ACC112 (cell line): ENCODE data around the gene PGP.
"Not testable (repeated sequence)": the region's sequence is repeated elsewhere in the genome, so short reads cannot be mapped to it uniquely, and the experiment has no call there.

Source experiments
- H2AFZ ChIP-seq: fragments of 200-600 bp; sonication (generic); one replicate; pipeline ENCODE4 v1.6.0; 2017; ENCODE audit warnings: antibody characterized with exemption, low read length; ENCODE audit not compliant: unreplicated experiment
- H3K27ac ChIP-seq: fragments of 200-600 bp; sonication (generic); 2 replicates; pipeline ENCODE4 v1.5.1; 2014; ENCODE audit warnings: low read depth, mild to moderate bottlenecking, antibody characterized with exemption, low read length, moderate library complexity
- H3K27me3 ChIP-seq: fragments of 200-600 bp; sonication (generic); 2 replicates; pipeline ENCODE4 v1.6.1; 2014; ENCODE audit warnings: mild to moderate bottlenecking, antibody characterized with exemption, low read length, moderate library complexity, mixed read lengths; ENCODE audit not compliant: insufficient read depth
- H3K36me3 ChIP-seq: fragments of 200-600 bp; sonication (generic); 2 replicates; pipeline ENCODE4 v1.6.1; 2016; ENCODE audit warnings: mild to moderate bottlenecking, antibody characterized with exemption, low read length, moderate library complexity, mixed read lengths; ENCODE audit not compliant: insufficient read depth
- H3K4me1 ChIP-seq: fragments of 200-600 bp; sonication (generic); one replicate; pipeline ENCODE4 v1.6.1; 2016; ENCODE audit warnings: low read length, mixed read lengths; ENCODE audit not compliant: insufficient read depth, unreplicated experiment, control insufficient read depth
- H3K4me3 ChIP-seq: fragments of 200-600 bp; sonication (generic); 2 replicates; pipeline ENCODE4 v1.5.1; 2014; ENCODE audit warnings: mild to moderate bottlenecking, low read depth, low read length
- H3K79me2 ChIP-seq: fragments of 200-600 bp; sonication (generic); one replicate; pipeline ENCODE4 v1.6.0; 2016; ENCODE audit warnings: low read length; ENCODE audit not compliant: control insufficient read depth, unreplicated experiment, insufficient read depth

PGP gene

DNA sequence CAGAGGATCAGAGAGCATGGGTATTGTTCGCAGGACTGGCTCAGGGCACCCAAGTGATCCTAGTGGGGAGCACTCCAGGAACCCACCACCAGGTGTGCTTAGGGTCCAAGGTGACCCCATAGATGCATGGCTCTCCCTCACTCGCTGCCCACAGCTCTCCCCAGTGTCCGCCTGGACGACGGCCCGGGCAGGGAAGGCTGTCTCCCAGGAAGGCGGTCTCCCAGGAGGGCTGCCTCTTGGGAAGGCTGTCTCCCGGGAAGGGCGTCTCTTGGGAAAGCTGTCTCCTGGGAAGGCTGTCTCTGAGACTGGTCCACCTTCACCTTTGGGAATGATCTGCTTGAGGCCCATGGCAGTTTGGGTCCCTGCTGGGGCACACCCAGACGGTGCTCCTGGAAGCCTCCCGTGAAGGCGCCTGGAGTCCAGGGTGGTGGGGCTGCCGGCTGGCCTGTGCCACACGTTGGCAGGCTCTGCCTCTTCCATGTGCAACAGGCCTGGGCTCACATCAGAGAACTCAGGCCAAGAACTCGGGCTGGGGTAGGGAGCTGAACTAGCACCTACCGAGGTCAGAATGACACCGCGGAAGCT is 31.8 kb upstream of the PGP start:
- H3K79me2 ChIP-seq: peaks cover 11% of the 10 kb centered on the region
- H3K27me3 ChIP-seq: no peaks in the 10 kb centered on the region
- peaks cover 4% of the 10 kb centered on the region for H3K4me1 ChIP-seq
- no peak overlapping the region for H3K4me3 ChIP-seq
- peaks cover 11% of the 10 kb centered on the region; the same call in 1 of the 2 replicates for H3K36me3 ChIP-seq
- no peak overlapping the region for H2AFZ ChIP-seq
- H3K27ac ChIP-seq: no peak overlapping the region

GRCh38 chr16:2244926-2245795 is 30.5 kb upstream of the PGP start:
- Histone ChIP-seq H3K4me1 (peaks cover 1% of the 10 kb centered on the region), H3K36me3 (peaks cover 11% of the 10 kb centered on the region; the same call in 1 of the 2 replicates), H3K27ac (no peak overlapping the region), H3K27me3 (no peaks in the 10 kb centered on the region), H2AFZ (no peak overlapping the region), H3K4me3 (no peak overlapping the region), H3K79me2 (peaks cover 7% of the 10 kb centered on the region)

DNA sequence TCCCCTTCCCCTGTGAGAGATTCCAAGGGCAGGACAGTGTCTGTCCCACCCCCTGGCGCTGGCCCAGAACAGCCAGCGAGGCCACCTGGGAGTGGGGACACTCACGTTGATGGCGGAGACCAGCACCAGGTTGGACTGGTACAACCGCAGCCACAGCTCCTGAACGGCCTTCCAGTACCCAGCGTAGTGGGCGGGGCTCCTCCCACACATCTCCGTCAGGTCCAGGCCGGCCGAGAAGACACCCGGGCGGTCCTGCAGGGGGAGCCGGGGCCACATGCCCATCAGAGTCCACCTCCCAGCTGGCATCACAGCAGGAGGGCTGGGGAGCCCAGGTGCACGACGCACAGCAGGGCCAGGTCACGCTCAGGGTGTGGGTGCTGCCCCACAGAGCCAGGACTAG is 29.7 kb upstream of the PGP start:
- Histone ChIP-seq H3K36me3 (peaks cover 11% of the 10 kb centered on the region; the same call in 1 of the 2 replicates), H3K4me1 (no peaks in the 10 kb centered on the region), H3K79me2 (peaks cover 4% of the 10 kb centered on the region), H2AFZ (no peak overlapping the region), H3K27ac (no peak overlapping the region), H3K27me3 (no peaks in the 10 kb centered on the region), H3K4me3 (no peak overlapping the region)

- no peak overlapping the region for H2AFZ ChIP-seq
- H3K4me1 ChIP-seq: no peaks in the 10 kb centered on the region
- no peak overlapping the region for H3K4me3 ChIP-seq
- peaks cover 2% of the 10 kb centered on the region for H3K79me2 ChIP-seq
- no peaks in the 10 kb centered on the region for H3K27me3 ChIP-seq
- no peak overlapping the region for H3K27ac ChIP-seq
- H3K36me3 ChIP-seq: peaks cover 11% of the 10 kb centered on the region; the same call in 1 of the 2 replicates
Observed at GRCh38 chr16:2243781-2244180, 29.1 kb upstream of the PGP start.

GRCh38 chr16:2243031-2243528 is 28.4 kb upstream of the PGP start:
- Histone ChIP-seq H3K27me3 (no peaks in the 10 kb centered on the region), H3K4me3 (no peak overlapping the region), H3K27ac (no peak overlapping the region), H3K79me2 (no peaks in the 10 kb centered on the region), H3K4me1 (no peaks in the 10 kb centered on the region), H2AFZ (no peak overlapping the region), H3K36me3 (peaks cover 11% of the 10 kb centered on the region; the same call in 1 of the 2 replicates)

DNA sequence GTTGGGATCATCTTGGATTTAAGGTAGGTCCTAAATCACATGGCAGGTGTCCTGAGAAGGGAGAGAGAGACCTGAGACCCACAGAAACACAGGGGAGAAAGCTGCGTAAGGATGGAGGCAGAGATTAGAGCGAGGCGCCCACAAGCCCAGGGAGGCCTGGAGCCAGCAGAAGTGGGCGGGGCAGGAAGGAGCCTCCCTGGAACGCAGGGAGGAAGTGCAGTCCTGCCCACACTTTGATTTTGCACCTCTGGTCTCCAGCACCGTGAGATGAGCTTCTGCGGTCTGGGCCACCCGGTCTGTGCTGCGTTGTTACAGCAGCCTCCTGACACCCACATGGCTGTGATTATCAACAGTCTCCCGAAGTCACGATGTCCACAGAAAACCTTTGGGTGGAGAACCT is 28.0 kb upstream of the PGP start:
- H3K79me2 ChIP-seq: no peaks in the 10 kb centered on the region
- H3K36me3 ChIP-seq: peaks cover 11% of the 10 kb centered on the region; the same call in 1 of the 2 replicates
- H2AFZ ChIP-seq: no peak overlapping the region
- H3K27me3 ChIP-seq: no peaks in the 10 kb centered on the region
- no peaks in the 10 kb centered on the region for H3K4me1 ChIP-seq
- no peak overlapping the region for H3K27ac ChIP-seq
- no peak overlapping the region for H3K4me3 ChIP-seq

DNA sequence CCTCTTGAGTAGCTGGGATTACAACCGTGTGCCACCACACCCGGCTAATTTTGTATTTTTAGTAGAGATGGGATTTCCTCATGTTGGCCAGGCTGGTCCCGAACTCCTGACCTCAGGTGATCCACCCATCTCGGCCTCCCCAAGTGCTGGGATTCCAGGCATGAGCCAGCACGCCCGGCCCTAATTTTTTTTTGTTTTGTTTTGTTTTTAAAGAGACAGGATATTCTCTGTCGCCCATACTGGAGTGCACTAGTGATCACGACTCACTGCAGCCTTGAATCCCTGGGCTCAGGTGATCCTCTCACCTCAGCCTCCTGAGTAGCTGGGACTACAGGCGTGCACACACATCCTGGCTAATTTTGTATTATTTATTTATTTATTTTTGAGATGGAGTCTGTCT is 25.7 kb upstream of the PGP start:
- H3K79me2 ChIP-seq, H3K4me3 ChIP-seq, H3K27me3 ChIP-seq, H3K27ac ChIP-seq, H2AFZ ChIP-seq, H3K4me1 ChIP-seq, H3K36me3 ChIP-seq: not testable (repeated sequence)

- H3K27ac ChIP-seq: no peak overlapping the region
- no peaks in the 10 kb centered on the region for H3K27me3 ChIP-seq
- H3K4me1 ChIP-seq: peaks cover 3% of the 10 kb centered on the region
- H3K4me3 ChIP-seq: no peak overlapping the region
- peaks cover 4% of the 10 kb centered on the region; the same call in 1 of the 2 replicates for H3K36me3 ChIP-seq
- no peak overlapping the region for H2AFZ ChIP-seq
- H3K79me2 ChIP-seq: no peaks in the 10 kb centered on the region
Observed at GRCh38 chr16:2238838-2239675, 24.4 kb upstream of the PGP start.

GRCh38 chr16:2238150-2238837 is 23.7 kb upstream of the PGP start:
- no peak overlapping the region for H2AFZ ChIP-seq
- peaks cover 7% of the 10 kb centered on the region; the same call in 1 of the 2 replicates for H3K36me3 ChIP-seq
- H3K4me1 ChIP-seq: peaks cover 3% of the 10 kb centered on the region
- no peak overlapping the region for H3K4me3 ChIP-seq
- H3K27me3 ChIP-seq: no peaks in the 10 kb centered on the region
- H3K79me2 ChIP-seq: no peaks in the 10 kb centered on the region
- no peak overlapping the region for H3K27ac ChIP-seq
